HFFc6 (cell line): Measurements from ENCODE around the gene DCX. TPM values are rescaled to one million over a fixed set of nuclear protein-coding genes. Genes with fewer than 3 reads are reported as not detected.
"Not testable (repeated sequence)": the region's sequence is repeated elsewhere in the genome, so short reads cannot be mapped to it uniquely, and the experiment has no call there.

Experiments
- DNase-seq: peaks from one replicate; pipeline ENCODE4 v3.0.0-alpha.2; 2018
- H3K27ac Mint-ChIP-seq: 2 replicates; pipeline ENCODE4 v1.8.0; 2020; ENCODE audit warnings: mild to moderate bottlenecking, mixed read lengths
- H3K27me3 Mint-ChIP-seq: 2 replicates; pipeline ENCODE4 v1.8.0; 2021; ENCODE audit warnings: mild to moderate bottlenecking, moderate library complexity, mixed read lengths; ENCODE audit not compliant: insufficient read depth
- H3K36me3 Mint-ChIP-seq: 2 replicates; pipeline ENCODE4 v1.8.0; 2021; ENCODE audit warnings: low read depth, mixed read lengths
- H3K4me1 Mint-ChIP-seq: 2 replicates; pipeline ENCODE4 v1.8.0; 2020; ENCODE audit warnings: low read depth, mixed read lengths
- H3K4me3 Mint-ChIP-seq: 2 replicates; pipeline ENCODE4 v1.8.0; 2020; ENCODE audit warnings: mild to moderate bottlenecking, moderate library complexity, mixed read lengths
- H3K9me3 Mint-ChIP-seq: 2 replicates; pipeline ENCODE4 v1.8.0; 2020; ENCODE audit warnings: mild to moderate bottlenecking, mixed read lengths
- CTCF ChIP-seq: fragments of 200-600 bp; sonication (generic); IDR thresholded peaks from 2 replicates; pipeline ENCODE4 v1.5.0; 2021; ENCODE audit warnings: antibody characterized with exemption, mild to moderate bottlenecking
- total RNA-seq, 6 experiments: library from RNA; stranded (reverse); fragmentation: NEBNext Ultra II Directional; extraction: Animal tissue kit (Norgen Biotek cat#: 25700); gene quantifications; 2 replicates in 1 of 6; 3 replicates in 5 of 6; pipeline ENCODE4 v1.2.3, GENCODE V29; 2021

The DCX gene
- total RNA-seq, 6 experiments from 2014 or later, result not detected

DNA sequence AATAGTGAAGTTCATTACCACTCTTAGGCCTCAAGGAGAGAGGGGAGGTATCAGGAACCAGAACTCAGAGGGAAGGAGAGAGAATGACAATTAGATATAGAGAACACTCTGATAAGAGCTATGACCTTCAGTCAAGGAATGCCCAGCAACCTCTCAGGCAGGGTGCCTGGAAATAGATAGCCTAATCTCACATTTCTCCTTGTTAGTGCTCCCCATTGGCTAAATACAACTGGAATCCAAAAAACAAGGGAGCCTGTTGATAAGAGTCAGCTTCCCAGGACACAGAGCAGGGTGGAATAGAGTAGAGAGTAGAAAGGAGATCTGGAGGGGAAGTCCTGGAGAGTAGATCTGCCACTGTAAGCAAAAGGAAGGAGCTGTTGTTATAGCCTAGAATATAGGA, 62.1 kb downstream of the DCX start:
- TF ChIP-seq CTCF, result no peak
- Mint-ChIP-seq H3K9me3 (peaks cover 10% of the 10 kb centered on the region), H3K4me1 (no peaks in the 10 kb centered on the region), H3K36me3 (no peaks in the 10 kb centered on the region), H3K4me3 (no peak overlapping the region), H3K27me3 (no peaks in the 10 kb centered on the region), H3K27ac (no peak overlapping the region)
- DNase-seq, result no peak

DNA sequence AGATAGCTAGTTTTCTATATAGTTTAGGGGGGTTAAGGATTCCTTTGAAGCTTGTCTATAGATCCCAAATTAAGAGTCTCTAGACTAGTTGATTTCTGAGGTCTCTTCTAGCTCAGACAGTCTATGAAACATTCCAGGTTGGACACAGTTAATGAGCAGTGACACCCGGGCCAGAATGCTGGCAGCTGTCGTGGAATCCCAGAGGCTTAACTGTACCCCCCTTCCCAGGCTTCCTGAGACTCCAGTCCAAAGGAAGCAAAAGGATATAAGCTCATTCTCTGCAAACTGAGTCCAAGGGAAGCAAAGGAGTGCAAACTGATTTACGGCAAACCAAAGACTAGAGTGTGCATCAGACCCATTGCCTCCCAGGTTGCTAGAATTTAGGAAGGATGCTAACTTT, 62.9 kb downstream of the DCX start:
- H3K4me3 Mint-ChIP-seq, result no peak overlapping the region
- no peaks in the 10 kb centered on the region for H3K36me3 Mint-ChIP-seq
- TF ChIP-seq CTCF, result no peak
- H3K27ac Mint-ChIP-seq, result no peak overlapping the region
- H3K9me3 Mint-ChIP-seq, result peaks cover 10% of the 10 kb centered on the region
- no peaks in the 10 kb centered on the region for H3K27me3 Mint-ChIP-seq
- no peak for DNase-seq
- no peaks in the 10 kb centered on the region for H3K4me1 Mint-ChIP-seq

- H3K36me3 Mint-ChIP-seq, result no peaks in the 10 kb centered on the region
- no peak overlapping the region for H3K4me3 Mint-ChIP-seq
- DNase-seq, result no peak
- peaks cover 10% of the 10 kb centered on the region for H3K9me3 Mint-ChIP-seq
- H3K27me3 Mint-ChIP-seq, result no peaks in the 10 kb centered on the region
- no peak overlapping the region for H3K27ac Mint-ChIP-seq
- no peaks in the 10 kb centered on the region for H3K4me1 Mint-ChIP-seq
- TF ChIP-seq CTCF, result no peak
These were observed 63.6 kb downstream of the DCX start for GRCh38 chrX:111348429-111348828.

- H3K4me3 Mint-ChIP-seq, H3K27me3 Mint-ChIP-seq, H3K27ac Mint-ChIP-seq, H3K4me1 Mint-ChIP-seq, DNase-seq, H3K36me3 Mint-ChIP-seq: not testable (repeated sequence)
- H3K9me3 Mint-ChIP-seq, result peaks cover 12% of the 10 kb centered on the region
These were observed 65.8 kb downstream of the DCX start for GRCh38 chrX:111346150-111346549.

DNA sequence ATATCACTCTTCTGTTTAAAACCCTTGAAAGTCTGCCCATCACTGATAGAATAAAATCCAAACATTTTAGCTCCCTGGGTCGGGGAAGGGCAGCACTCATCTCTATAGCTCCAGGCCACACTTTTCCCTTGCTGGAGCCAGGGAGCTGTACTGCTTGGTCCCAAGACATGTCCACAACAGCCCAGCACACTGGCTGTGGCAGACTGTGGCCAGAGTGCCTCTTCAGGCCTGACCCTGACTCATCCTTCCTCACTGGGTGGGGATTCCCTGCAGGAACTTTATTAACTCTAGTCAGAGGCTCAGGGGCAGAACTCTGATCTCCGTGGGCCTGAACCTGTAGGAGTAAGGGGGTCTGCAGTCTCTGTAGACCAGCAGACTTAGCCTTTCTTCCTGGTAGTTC, 71.9 kb downstream of the DCX start:
- TF ChIP-seq CTCF, result no peak
- no peak for DNase-seq
- Mint-ChIP-seq H3K27ac (no peak overlapping the region), H3K27me3 (no peaks in the 10 kb centered on the region), H3K4me1 (no peaks in the 10 kb centered on the region), H3K36me3 (no peaks in the 10 kb centered on the region), H3K4me3 (no peak overlapping the region), H3K9me3 (peaks cover 28% of the 10 kb centered on the region)

GRCh38 chrX:111339212-111339611, 72.8 kb downstream of the DCX start:
- no peaks in the 10 kb centered on the region for H3K4me1 Mint-ChIP-seq
- DNase-seq, result no peak
- no peak for TF ChIP-seq CTCF
- H3K9me3 Mint-ChIP-seq, result peaks cover 29% of the 10 kb centered on the region
- no peaks in the 10 kb centered on the region for H3K36me3 Mint-ChIP-seq
- no peak overlapping the region for H3K4me3 Mint-ChIP-seq
- H3K27me3 Mint-ChIP-seq, result no peaks in the 10 kb centered on the region
- no peak overlapping the region for H3K27ac Mint-ChIP-seq
